Measurements from ENCODE around the gene PIGC. TPM values are rescaled to one million over a fixed set of nuclear protein-coding genes. Genes with fewer than 3 reads are reported as not detected.

PIGC gene
- total and polyA plus RNA-seq, 10 of the 15 experiments (the other 5 are each of a cell fraction or from before 2014, with no cell fraction given), result 11.0 to 37.3 (median 19.6) TPM

- DNase-seq (ENCODE audit: low read depth, low spot score) (no peak), FAIRE-seq (no peak), ATAC-seq (peak; percentile 75)
- H3K9ac ChIP-seq (ENCODE audit: control insufficient read depth, insufficient read depth, low read length), result no peak overlapping the region
- no peaks in the 10 kb centered on the region for H3K4me1 ChIP-seq (ENCODE audit: control insufficient read depth, insufficient read depth, low read length)
- intact Hi-C loops (cut with micrococcal nuclease; ENCODE audit: unreplicated experiment), result no loop called here
- H3K27me3 ChIP-seq (replicated peaks in 1 of 2; ENCODE audit: control insufficient read depth in 2 of 2, insufficient read depth in 2 of 2, low read length in 1 of 2), result no peaks in the 10 kb centered on the region
- in situ Hi-C loops (cut with MboI), result no loop called here
- no TSS peak for BruUV-seq (replicated peaks)
- no peaks in the 10 kb centered on the region for H4K20me1 ChIP-seq (ENCODE audit: control insufficient read depth, insufficient read depth)
- no peaks in the 10 kb centered on the region for H3K79me2 ChIP-seq (ENCODE audit: control insufficient read depth, insufficient read depth, low read length)
- no peak overlapping the region for H3K4me3 ChIP-seq
- no peaks in the 10 kb centered on the region for H3K9me3 ChIP-seq (replicated peaks; ENCODE audit: control insufficient read depth, insufficient read depth, low read length)
- H3K36me3 ChIP-seq (ENCODE audit: control insufficient read depth in 2 of 2, insufficient read depth in 2 of 2, low read length in 1 of 2), result no peaks in the 10 kb centered on the region
- ChIA-PET RAD21 (ENCODE audit: unreplicated experiment) (interaction anchor here (0.9 kb wide), 1 partner anchor 404 kb away, joined by 4 read pairs; no protein-coding TSS in a partner anchor), CTCF (interaction anchor here (2.3 to 9.8 kb wide), 2 partner anchors 9 to 405 kb away, joined by 7 to 47 read pairs; no protein-coding TSS in a partner anchor), POLR2A (no interaction called here), SMC1A (ENCODE audit: uncharacterized antibody, unreplicated experiment) (interaction anchor here (0.9 kb wide), 1 partner anchor 262 kb away, joined by 4 read pairs; no protein-coding TSS in a partner anchor)
- H3K27ac ChIP-seq (ENCODE audit: control insufficient read depth, insufficient read depth), result no peak overlapping the region
- no peak overlapping the region for H2AFZ ChIP-seq (ENCODE audit: control insufficient read depth, low read depth, low read length)
- TF ChIP-seq NR2C1 (IDR thresholded peaks at IDR 0.05), result no peak
- TF ChIP-seq CREB1 (IDR thresholded peaks at IDR 0.05; ENCODE audit: low read depth), result no peak
- TF ChIP-seq PKNOX1 (IDR thresholded peaks at IDR 0.05), result no peak
- 0 out of 2 replicates have a peak, but pooled peaks have one; percentile 28 for TF ChIP-seq JUNB (IDR thresholded peaks at IDR 0.05)
- no peak for TF ChIP-seq HDAC6 (IDR thresholded peaks at IDR 0.05; ENCODE audit: unreplicated experiment)
- 4% methylated on average over 1 of the region's 1 CpG for WGBS (ENCODE audit: insufficient coverage, insufficient replicate concordance, low lambda C conversion rate, missing lambda C conversion rate)
- no peak overlapping the region for H3K4me2 ChIP-seq (ENCODE audit: control insufficient read depth, insufficient read depth)
Measured at GRCh38 chr1:172406968-172407367, 36.9 kb downstream of the PIGC start.

- H2AFZ ChIP-seq (ENCODE audit: control insufficient read depth, low read depth, low read length), result no peak overlapping the region
- H3K4me3 ChIP-seq, result no peak overlapping the region
- H3K9ac ChIP-seq (ENCODE audit: control insufficient read depth, insufficient read depth, low read length), result no peak overlapping the region
- H3K36me3 ChIP-seq (ENCODE audit: control insufficient read depth in 2 of 2, insufficient read depth in 2 of 2, low read length in 1 of 2), result no peaks in the 10 kb centered on the region
- ChIA-PET SMC1A (ENCODE audit: uncharacterized antibody, unreplicated experiment) (interaction anchor here (0.6 to 4.7 kb wide), 6 partner anchors 10 to 404 kb away, joined by 3 to 31 read pairs (median 4); no protein-coding TSS in a partner anchor), POLR2A (no interaction called here), RAD21 (ENCODE audit: unreplicated experiment) (interaction anchor here (1.6 to 3.8 kb wide), 3 partner anchors 10 to 403 kb away, joined by 4 to 21 read pairs (median 12); no protein-coding TSS in a partner anchor), CTCF (interaction anchor here (0.8 to 9.8 kb wide), 7 partner anchors 9 to 404 kb away, joined by 3 to 47 read pairs (median 4); partner anchors contain the start of gene PIGC)
- in situ Hi-C loops (cut with MboI), result no loop called here
- no peak overlapping the region for H3K4me2 ChIP-seq (ENCODE audit: control insufficient read depth, insufficient read depth)
- intact Hi-C loops (cut with micrococcal nuclease; ENCODE audit: unreplicated experiment), result no loop called here
- H3K79me2 ChIP-seq (ENCODE audit: control insufficient read depth, insufficient read depth, low read length), result no peaks in the 10 kb centered on the region
- FAIRE-seq (peak; percentile 79), DNase-seq (ENCODE audit: low read depth, low spot score) (no peak), ATAC-seq (peak; percentile 59)
- no peaks in the 10 kb centered on the region for H3K27me3 ChIP-seq (replicated peaks in 1 of 2; ENCODE audit: control insufficient read depth in 2 of 2, insufficient read depth in 2 of 2, low read length in 1 of 2)
- H3K9me3 ChIP-seq (replicated peaks; ENCODE audit: control insufficient read depth, insufficient read depth, low read length), result no peaks in the 10 kb centered on the region
- H3K27ac ChIP-seq (ENCODE audit: control insufficient read depth, insufficient read depth), result no peak overlapping the region
- no peaks in the 10 kb centered on the region for H3K4me1 ChIP-seq (ENCODE audit: control insufficient read depth, insufficient read depth, low read length)
- BruUV-seq (replicated peaks), result no TSS peak
- no peaks in the 10 kb centered on the region for H4K20me1 ChIP-seq (ENCODE audit: control insufficient read depth, insufficient read depth)
- no peak for TF ChIP-seq EZH2 (IDR thresholded peaks at IDR 0.05; ENCODE audit: borderline replicate concordance, control insufficient read depth, low read depth, low read length)
- no peak for TF ChIP-seq POLR2AphosphoS2 (IDR thresholded peaks at IDR 0.05; ENCODE audit: low read depth, low read length)
- TF ChIP-seq PKNOX1 (IDR thresholded peaks at IDR 0.05), result no peak
- no peak for TF ChIP-seq PBX3 (IDR thresholded peaks at IDR 0.05; ENCODE audit: insufficient replicate concordance, low read depth, low read length)
- no peak for TF ChIP-seq KDM1A (IDR thresholded peaks at IDR 0.05; ENCODE audit: borderline replicate concordance)
Measured at GRCh38 chr1:172405912-172406311, 38.0 kb downstream of the PIGC start.

Data from GM12878 (cell line).